Hematopoietic multipotent progenitor cell treated with erythropoietin and hydrocortisone succinate and interleukin-3 and kit ligand, for 15 days (in vitro differentiated cells): ENCODE data around the gene ACER2.

Experiments used
- DNase-seq: peaks from one replicate; pipeline ENCODE4 v3.0.0-alpha.2; 2015; ENCODE audit warnings: low spot score

ACER2 gene

DNA sequence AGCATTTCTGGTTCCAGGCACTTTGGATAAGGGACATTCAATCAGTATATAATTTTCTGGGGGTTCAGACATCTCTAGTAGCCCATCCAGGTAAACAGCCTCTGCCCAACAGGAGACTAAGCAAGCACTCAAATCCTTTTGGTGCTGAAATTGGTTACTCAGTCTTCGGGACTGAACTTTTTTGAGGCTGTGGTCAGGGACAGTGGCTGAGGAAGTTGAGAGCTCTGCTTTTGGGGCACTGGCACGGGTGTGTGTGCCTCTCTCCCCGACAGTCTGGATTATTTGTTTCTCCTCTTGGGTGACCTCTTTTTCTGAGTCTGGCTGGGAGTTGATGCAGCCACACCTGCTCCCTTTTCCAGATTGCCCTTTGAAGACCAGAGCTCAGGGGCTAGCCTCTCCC is 47.6 kb downstream of the ACER2 start:
- DNase-seq, result no peak

DNA sequence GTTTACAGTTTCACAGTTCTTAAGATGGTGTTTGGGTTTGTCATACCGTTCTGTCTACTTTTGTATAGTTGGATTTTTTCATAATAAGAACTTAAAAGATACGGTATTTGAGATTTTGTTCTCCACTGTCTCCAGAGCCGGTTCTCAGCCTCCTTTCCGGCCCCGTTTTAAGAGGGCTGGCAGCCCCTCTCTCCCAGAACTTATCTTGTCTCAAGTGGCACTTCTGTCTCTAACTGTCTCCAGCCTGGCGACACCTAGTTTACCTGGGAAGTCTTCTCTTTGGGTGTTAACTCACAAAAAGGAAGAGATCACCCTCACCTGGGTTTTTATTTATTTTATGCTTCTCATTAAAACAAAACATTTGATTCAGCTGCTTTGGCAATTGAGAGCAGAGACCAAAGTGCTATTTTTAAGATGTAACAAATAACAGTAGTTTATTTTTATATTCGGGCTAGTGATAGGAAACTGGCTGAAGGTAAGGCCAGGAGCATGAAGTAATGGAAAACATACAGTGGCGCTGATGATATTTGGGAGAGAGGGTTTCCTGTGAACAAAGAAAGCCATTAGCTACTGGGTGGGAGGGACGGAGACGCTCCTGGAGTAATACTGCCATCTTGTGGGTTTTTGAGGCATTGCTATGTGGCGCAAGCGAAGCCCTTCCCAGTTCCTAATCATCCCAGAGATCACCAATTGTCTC is 48.3 kb downstream of the ACER2 start:
- peak; percentile 80 for DNase-seq

DNA sequence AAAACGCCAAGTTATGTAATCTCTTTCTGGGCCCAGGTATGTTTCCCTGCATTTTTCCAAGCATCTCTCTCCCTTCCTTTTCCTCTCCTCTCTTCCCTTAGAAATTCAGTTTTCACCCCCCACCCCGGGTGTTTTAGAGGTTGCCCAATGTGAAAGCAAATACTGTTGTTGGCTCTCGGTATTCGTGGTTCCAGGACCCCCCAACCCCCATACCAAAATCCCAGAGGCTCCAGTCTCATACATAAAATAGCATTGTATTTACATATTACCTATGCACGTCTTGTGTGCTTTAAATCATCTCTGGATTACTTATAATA is 48.8 kb downstream of the ACER2 start:
- no peak for DNase-seq

DNA sequence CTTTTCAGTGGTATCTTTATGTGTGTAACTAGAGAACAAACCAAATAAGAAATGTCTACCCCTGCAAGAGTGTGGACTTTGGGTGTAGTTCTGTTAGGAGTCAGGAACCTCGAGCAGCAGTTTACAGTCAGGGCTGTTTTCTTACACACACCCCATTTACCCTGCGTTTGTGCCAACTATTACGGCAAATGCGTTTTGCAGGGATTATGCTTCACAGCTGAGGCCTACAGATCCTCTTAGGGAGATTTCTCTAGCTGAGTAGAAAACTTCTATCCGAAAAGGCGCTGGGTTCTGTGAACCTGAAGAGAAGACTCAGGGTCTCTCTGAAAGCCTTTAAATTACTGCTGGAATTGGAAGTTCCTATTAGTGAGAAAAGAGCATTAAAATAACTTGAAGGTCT is 51.4 kb downstream of the ACER2 start:
- no peak for DNase-seq

DNA sequence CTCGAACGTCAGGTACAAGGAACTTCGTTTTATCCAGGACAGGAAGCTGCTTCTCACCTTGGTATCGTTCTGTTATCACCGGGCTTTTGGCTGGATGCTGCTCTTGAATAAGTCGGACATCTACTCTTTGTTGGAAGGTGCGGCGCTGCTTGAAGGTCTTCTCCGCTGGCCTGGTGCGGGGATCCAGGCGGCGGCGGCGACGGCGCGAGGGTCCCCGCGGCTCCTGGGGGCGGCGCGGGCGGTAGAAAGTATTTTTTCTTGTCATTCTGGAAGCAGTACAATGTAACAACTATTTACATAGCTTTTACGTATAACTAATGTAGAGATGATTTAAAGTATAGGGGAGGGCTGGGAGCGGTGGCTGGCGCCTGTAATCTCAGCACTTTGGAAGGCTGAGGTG is 52.3 kb downstream of the ACER2 start:
- no peak for DNase-seq

DNA sequence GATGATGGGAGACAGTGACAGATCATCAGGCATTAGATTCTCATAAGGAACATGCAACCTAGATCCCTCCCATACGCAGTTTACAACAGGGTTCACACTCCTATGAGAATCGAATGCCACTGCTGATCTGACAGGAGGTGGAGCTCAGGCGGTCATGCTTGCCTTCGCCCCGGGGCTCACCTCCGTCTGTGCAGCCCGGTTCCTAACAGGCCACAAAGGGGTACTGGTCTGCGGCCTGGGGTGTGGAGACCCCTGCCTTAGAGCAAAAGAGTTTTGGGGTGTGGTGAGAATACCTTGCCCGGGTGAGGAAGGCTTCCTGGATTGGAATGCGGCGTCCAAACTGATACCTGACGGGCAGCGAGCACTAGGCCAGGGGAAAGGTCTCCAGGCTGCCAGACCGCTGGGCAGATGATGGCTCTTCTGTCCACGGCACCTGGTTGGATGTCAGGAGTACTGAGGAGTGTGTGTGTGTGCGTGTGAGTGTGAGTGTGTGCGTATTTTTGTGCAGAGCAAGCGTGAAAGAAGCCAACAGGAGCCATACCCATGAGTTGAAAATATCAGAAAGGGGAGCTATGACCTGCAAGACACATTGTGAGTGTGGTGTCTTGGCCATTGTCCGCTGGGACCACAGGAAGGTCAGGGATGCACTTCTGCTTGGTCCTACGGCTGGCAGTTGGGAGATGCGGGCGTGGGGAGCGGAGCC is 55.4 kb downstream of the ACER2 start:
- DNase-seq, result no peak

DNA sequence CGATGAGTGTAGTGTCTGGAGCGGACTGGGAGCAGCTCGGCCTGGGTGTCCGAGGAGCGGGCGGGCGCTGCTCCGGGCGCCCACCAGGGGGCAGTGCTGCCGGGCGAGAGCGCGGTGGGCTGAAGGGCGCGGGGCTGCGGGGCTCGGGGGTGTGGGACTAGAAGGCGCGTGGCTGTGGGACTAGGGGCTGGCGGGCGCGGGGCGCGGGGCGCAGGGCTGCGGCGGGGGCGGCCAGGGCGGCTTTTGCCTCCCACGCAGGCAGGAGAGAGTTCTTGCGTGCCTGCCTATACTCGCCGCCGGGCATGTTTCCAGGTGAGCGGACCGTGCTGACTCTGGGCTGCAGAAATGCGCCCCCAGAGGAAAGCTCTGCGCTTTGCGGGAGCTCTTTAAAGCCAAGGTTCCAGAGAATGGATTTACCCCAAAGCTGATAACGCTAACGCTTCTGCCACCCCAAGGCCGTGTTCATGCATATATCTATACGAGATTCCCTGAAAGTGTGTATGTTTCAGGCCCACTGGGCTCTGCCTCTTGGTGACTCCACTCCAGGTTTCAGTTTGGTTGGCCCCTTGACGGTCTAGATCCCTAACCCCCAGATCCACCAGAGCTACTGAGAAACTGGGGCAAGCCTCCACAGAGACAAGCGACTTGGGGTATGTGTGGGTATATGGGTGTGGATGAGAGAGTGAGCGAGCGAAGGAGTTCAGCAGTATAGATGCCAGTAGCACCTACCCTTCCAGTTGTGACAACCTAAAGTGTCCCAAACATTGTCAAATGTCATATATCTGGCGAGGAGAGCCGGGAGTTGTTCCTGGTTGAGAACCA is 56.2 kb downstream of the ACER2 start:
- DNase-seq, result peak; percentile 62

DNA sequence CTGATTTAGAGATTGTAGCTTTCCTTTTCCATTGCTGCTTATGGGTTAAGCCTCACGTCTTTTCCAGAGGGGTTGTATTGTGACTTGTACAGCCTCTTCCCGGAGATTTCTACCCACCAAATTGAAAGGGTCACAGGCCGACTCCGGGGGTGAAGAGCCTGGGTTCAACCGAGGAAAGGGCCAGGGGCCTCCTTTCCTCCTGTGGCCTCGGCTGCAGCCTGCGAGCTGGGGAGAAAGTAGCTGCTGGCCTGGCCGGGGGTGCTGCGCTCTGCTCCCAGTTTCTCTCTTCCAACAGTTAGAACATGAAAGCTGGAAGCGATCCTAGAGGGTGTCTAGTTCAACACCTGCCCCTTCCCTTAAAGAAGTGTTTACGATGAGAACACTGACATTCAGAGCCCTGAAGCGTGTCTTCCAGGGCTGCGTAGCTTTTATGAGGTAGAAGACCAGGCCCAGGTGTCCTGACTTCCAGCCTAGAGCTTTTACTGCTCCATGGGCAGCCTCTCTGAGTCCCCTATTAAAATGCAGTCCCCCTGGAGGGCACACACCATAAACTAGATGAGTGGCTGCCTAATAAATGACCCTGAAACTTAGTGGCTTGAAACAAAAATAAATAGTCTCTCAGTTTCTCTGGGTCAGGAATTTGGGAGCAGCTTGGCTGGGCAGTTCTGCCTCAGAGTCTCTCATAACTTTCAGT is 56.9 kb downstream of the ACER2 start:
- no peak for DNase-seq

DNA sequence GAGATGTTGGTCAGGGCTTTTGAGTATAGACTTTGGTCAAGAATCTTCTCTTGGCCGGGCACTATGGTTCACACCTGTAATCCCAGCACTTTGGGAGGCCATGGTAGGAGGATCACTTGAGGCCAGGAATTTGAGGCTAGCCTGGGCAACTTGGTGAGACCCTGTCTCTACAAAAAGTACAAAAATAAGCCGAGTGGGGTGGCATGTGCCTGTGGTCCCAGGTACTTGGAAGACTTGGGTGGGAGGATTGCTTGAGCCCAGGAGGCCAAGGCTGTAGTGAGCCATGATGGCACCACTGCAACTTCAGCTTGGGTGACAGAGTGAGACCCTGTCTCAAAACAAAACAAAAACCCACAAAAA is 57.5 kb downstream of the ACER2 start:
- DNase-seq, result no peak

DNA sequence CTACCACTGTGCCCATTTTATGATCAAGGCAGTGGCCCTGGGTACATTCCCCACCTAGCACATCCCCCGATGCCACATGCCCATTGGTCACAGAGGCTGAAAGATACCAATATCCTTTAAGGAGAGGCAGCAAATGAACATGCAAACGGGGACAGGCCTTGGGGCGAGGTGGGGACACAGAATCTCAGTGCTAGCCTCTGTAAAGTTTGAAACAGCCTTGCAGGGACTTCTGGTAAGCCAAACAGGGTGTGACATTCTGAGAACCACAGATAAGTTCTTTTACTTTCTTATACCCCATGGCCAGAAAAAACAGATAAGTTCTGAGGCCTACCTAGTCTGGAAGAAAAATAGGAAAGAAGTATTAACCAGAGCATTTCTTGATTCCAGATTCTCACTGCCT is 60.5 kb downstream of the ACER2 start:
- peak; percentile 22 for DNase-seq

DNA sequence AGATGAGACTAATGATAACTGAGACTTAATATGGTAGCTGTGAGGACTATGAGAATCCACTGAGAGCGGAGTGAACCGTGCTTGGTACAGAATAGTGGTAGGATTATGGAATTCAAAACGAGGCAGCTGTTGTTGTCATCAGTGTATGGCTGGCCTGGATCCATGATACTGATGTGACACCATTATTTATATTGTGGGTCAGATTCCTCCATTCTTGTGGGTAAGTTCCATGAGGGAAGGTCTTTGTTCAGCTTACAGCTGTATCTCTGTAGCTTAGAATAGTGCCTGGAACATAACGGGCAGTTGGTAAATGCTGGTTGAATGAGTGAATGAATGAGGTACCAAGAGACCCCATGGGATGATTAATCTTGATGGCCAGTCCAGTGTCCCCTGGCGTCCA is 61.8 kb downstream of the ACER2 start:
- DNase-seq, result no peak

DNA sequence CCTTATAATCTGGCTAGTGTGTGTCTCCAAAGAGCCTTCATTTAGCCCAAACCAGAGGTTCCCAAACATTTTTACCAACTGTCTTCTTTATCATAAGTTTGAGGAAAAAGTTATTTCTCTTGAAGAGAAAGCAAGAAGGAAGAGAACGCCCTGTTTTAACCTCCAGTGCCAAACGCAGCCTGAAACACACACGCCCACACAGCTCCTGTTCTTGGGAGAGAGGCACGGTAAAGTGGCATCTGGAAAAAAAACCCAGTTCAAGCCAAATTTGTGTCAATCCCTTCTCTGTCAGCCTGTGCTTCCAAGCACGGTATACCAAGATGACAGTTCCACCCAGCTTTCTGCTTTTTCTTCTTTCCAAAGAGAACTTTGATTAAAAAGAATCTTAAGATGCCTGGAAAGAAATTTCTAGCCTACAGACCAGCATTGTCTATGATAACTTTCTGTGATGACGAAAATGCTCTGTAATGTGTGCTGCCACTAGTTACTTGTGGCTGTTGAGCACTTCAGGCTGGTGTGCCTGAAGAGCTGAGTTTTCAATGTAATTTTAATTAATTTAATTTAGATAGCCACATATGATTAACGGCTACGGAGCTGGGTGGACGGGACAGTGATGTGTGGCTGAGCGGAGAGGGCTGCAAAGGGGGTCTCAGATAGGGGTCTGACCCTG is 62.3 kb downstream of the ACER2 start:
- no peak for DNase-seq

DNA sequence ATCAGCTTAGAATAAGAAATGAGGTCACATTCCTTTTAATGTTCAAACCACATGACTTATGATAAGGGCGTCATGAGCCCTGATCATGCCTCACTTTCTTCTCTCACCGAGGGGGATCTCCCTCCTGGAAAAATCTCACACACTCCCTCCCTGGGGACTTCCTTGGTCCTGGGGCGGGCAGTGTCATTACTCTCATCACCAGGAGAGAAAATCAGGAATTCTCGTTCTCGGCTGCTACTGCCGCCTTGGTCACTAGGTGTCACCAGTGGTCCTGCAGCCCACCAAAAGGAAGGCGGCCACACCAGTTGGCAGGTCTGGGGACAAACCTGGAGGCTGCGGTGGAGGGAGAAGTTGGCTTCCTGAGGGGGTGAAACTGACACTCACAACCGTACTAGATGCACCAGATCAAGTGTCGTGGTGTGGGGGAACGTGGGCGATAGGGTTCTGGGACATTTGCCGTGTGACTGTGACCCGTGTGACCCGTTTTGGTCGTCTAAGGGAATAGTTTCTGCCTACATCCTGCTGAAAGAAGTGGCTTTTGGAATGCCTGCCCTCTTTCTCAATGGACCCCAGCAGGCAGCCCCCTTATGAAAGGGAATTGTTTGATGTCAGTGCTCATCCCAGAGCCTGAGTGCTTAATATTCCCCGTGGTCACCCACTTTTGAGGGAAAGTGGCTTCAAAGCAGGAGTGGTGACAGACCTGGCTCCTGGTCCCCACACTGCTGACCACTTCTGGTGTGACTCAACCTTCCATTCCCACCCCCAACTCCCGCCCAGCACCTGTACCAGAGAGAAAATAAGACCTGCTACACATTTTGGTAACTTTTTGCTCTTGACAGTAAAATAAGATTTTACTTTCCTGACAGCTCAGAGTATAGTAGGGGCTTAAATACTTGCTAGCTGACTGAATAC is 63.2 kb downstream of the ACER2 start:
- peak; percentile 26 for DNase-seq

DNA sequence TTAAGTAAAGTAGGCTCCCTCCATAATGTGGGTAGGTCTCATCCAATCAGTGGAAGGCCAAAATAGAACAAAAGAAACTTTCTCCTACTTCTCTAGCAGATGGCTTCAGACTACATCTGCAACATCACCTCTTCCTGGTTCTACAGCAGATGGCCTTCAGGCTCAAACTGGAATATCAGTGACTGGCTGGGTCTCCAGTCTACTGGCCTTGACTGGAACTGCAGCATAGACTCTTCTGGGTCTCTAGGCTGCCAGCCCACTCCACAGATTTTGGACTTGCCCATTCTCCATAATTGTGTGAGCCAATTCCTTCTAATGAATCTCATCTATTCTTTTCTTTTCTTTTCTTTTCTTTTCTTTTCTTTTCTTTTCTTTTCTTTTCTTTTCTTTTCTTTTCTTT is 64.8 kb downstream of the ACER2 start:
- DNase-seq, result no peak

DNA sequence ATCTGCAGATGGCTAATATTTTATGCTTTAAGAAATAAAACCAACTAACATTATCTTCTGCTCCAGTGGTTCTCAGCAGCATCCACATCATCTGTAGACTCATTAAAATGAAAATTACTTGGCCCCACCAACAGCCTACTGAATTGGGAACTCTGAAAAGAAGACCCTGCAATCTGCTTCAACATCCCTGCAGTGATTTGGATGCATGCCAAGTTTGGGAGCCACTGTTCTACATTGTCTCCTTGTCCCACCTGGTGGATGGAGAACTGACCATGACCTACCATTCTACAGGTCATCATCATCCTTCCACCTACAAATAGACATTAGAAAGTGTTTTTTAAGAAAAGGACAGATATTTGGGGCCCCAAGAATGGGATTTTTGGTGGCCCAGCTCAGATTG is 71.1 kb downstream of the ACER2 start:
- no peak for DNase-seq

DNA sequence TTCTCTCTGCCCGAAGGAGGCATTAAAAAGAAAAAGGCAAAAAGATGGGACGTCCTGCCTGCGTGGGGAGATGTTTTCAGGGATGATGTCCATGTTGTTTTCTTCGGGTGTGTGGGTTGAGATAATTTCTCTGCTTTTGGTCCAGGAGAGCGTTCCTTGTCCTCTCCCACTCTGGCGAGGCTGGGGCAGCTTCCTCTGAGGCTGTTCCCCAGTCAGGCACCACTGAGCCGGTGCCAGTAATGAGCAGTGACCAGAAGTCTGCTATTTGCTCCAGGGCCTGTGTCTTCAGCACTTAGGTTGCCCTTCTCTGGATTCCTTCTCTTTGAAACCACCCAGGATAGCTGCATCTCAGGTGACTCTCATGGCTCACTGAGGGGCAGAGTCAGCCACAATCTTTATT is 71.5 kb downstream of the ACER2 start:
- DNase-seq, result no peak

DNA sequence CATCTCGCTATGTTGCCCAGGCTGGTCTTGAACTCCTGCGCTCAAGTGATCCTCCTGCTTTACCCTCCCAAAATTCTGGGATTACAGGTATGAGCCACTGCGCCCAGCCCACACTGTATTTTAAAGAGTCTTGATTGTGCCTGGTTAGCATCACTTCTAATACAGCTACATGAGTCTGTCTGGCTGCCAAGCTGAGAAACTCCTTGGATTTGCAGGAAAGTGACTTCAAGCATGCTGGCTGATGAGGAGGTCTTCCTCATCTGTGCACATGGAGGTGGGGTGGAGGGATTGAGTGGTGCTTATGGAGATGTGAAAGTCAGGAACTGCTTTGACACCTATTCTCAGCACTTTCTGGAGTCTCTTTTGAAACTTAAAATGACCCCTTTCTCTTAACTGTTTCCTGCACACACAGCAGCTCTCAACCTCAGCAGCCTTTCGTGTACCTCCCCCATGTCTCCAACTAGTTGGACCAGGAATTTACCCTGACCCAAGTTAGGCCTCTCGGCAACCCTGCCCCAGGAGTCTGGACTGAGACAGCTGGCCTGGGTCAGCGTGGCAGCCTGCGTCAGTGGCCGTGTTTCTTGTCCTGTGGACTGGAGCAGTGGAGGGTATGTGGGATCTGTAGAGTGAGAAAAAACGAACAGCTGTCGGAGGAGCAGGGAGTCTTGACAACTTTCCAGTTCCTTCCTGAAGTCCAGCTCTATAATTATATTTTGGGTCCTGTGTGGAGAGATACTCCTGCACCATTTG is 72.5 kb downstream of the ACER2 start:
- no peak for DNase-seq

DNA sequence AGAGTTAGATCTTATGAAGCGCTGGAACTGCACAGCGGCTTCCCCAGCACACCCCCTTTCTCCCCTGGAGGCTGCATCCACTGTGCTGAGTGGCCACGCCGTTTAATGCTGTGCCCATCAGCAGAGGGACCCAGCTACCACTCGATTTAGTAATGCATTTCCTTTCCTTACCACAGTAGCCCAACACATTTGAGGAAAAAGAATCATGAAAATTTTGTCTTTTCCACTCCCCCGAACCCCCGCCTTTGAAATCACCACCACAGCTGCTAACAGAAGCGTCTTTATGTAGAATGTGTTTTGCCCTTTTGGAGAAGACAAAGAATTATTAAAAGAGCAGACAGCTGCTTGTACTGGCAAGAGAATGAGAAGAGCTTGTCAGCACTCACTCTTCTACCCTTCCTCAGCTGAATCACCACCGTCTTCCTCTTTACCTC is 73.2 kb downstream of the ACER2 start:
- DNase-seq, result no peak

DNA sequence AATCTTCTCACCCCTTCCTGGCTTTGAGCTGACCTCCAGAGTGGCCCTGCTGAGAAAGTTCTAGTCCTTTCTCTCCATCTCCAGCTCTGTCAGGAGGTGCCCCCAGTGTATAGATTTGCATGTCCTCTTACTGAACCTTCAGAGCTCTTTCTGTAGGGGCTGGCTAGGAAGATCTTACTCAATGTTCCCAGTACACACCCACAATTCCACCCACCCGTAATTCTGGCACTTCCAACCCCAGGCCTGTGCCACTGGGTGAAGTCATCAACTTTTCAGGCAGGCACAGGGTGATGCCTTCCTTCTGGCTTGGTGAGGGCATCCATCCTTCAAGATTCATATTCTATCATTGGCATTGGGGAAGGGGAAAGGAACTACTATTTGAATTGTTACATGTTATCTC is 75.9 kb downstream of the ACER2 start:
- no peak for DNase-seq

DNA sequence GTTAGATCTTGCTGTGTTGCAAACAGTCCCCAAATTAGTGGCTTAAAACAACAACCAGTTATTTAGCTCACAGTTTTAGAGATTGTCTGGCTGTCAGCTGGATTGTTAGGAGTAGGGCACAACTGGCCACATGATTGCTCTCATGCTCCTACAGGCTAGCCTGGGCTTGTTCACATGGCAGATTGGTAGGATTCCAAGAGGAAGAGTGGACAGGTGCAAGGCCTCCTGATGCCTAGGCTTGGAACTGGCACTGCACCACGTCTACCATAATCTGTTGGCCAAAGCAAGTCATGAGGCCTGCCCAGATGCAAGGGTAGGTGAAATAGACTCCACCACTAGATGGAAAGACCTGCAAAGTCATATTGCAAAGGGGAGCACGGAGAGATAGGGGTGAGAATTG is 76.4 kb downstream of the ACER2 start:
- DNase-seq, result no peak
